Middle frontal gyrus (tissue), 1 donor: ENCODE results near the gene ZNF518B.
"Not testable (repeated sequence)": the region's sequence is repeated elsewhere in the genome, so short reads cannot be mapped to it uniquely, and the experiment has no call there.

ENCODE experiments used
- DNase-seq: peaks from one replicate; pipeline ENCODE4 v3.0.0-alpha.2; 2015; ENCODE audit warnings: low spot score; ENCODE audit errors: extremely low spot score

Gene ZNF518B

DNA sequence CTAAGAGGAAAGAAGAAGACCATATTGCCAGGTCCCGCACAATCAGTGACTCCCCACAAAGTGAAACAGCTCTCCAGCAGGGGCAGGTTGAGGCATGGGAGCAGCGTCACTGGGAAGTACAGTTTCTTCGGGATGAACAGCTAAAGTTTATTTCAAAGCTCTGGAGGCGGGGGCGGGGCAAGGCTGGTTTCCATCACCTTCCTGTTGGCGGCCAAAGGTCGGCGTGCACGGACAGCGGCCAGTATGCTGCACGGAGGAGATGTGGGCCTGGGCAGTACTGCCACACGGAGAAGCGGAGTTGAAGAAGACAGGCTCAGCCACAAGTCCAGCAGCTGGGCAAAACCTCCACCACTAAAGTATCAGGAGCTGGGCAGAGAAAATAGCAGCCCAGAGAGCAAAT, 951 bp upstream of the ZNF518B start:
- DNase-seq: no peak

- no peak for DNase-seq
Observed at GRCh38 chr4:10456595-10457254, 501 bp downstream of the ZNF518B start.

DNA sequence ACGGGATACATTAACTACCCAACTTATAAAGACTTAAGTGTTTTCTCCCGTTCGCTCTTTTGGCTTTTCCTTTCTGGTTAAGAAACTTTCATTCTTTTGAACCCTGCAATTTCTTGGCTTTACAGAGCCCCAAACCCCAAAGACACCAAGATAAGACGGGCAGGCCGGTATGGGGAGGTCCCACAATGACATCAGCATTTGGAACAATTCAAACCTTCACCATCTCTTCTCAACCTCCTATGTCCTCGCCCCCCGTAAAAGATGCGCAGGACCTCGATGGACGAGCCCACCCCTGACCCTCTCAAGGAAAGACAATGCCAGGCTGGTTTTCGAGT, 999 bp downstream of the ZNF518B start:
- DNase-seq: no peak

DNA sequence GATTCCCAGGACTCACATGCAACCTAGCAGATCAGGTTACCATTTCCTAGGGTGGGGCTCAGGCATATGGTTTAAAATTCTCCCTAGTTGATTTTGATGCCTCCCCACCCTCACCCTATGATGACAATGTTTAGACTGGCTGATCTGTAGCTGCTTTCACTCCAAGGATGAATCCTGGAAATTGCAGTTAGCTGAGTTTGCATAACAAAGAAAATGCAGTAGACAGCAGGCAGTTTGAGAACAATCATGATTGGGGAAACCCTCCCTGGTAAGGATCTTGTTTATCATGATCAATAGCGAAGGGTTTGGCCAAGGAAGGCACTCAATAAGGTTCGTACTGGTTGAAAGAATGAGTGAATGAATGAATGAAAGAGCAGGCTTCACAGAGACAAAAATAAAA, 2.1 kb downstream of the ZNF518B start:
- no peak for DNase-seq

GRCh38 chr4:10454726-10455125, 2.5 kb downstream of the ZNF518B start:
- no peak for DNase-seq

DNA sequence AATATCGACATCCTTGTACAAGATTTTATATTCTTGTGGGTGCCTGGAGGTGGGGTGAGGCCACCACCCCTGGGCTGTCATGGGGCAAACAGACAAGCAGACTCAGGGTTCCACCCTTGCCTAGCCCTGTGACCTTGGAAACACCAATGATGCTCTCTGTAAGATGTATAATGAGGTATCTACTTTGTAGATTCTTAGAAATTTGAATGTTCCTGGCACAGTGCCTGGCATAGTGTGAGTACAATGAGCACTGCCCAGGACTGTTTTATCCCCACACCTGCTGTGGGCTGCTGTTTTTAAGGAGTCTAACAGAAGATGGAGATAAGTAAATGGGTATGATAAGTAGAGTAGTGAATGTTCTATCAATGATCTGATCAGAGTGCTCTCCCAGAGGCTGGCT, 3.1 kb downstream of the ZNF518B start:
- DNase-seq: no peak

GRCh38 chr4:10448991-10449390, 8.2 kb downstream of the ZNF518B start:
- no peak for DNase-seq

DNA sequence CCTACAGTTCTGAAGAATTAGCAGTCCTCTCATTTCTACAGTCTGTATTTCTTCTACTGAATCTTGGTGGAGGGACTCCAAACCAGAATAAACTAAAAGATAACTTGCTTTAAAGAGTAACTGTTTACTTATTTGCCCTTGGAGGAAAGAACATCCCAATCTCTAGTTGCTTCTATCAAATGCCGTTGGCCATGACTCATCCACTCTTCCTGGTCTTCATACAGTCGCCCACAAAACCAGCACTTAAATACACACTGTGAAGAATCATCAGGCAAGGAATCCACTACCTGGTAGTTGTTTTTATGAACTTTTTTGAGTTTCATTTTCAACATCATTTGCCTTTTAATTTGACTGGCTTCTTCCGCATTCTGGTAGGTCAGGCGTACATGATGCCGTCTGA, 14.2 kb downstream of the ZNF518B start:
- no peak for DNase-seq

DNA sequence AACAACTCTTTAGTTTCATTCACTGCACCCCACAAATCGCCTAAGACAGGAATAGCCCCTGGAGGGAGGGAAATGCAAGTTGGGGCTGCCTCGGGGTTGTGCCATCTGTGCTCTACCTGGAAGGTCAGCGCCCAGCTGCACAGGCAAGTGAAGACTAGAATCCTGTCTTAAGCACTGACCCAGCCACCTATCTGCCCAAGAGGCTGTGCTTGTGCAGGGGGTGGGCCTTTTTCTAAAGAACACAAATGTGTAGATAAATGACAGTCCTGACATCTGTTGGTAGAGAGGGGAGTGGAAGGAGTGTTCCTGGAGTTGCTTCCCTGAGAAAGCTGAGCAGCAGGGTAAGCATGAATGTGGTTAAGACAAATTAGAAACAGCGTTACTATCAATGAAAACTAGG, 15.7 kb downstream of the ZNF518B start:
- DNase-seq: no peak

GRCh38 chr4:10438924-10439323, 18.3 kb downstream of the ZNF518B start:
- DNase-seq: no peak

DNA sequence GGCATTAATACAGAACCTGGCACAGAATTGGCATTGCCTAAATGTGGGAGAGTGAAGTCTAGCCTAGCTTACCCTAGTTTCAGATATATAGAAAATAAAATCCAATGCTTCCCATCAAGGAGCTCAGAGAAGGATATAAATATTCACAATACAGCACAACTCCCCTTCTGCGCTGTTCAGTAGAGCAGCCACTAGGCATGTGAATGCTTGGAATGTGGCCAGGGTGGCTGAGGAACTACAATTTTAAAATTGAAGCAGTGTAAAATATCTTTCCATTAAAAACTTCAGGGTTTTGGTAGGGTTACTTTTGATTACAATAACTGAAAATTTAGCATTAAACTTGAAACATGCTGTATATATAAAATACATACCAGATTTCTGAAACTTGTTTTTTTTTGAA, 19.5 kb downstream of the ZNF518B start:
- DNase-seq: no peak

- not testable (repeated sequence) for DNase-seq
Observed at GRCh38 chr4:10427680-10428079, 29.5 kb downstream of the ZNF518B start.

DNA sequence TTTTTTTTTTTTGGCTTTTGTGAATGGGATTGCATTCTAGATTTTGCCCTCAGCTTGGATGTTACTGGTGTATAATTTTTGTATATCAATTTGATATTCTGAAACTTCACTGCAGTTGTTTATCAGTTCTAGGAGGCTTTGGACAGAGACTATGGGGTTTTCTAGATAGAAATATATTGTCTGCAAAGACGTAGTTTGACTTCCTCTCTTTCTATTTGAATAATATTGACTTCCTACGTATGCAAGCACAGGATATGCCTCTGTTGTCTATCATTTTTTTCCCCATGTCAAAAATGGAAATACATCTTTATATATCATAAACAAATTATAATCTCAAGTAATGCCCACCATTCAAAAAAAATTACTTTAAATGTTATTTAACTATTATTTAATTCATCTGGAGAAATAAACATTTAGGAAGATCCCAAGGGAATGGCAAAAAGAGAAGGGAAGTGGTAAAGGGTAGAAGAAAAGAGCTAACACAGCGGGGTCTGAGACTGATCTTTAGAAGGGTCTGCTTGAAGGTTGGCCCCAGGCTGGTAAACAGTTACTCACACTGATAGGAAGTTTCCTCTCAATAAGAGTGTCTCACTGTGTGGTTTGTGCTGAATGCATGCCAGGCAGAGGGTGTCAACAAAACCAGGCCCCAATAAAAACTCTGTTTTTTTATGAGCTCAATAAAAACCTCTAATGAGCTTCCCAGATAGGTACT, 35.7 kb downstream of the ZNF518B start:
- no peak for DNase-seq

GRCh38 chr4:10417740-10418139, 39.5 kb downstream of the ZNF518B start:
- no peak for DNase-seq

DNA sequence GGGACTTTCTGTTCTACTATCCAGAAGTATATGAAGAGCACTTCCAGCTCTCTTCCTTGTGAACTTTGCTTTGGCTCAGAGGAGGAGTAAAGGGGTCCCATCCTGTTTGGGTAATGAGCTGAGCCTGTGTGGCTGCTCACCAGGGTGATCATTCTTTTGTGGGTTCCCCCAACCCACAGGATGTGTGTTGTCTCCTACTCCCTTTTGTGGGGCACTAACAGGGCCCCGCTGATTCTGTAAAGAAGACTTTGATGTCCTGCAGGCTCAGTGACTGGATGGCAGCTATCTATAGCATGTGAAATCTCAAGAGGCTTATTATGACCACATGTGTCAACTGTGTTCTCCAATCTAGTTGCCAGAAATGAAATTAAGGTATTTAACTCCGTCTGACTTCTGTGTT, 40.8 kb downstream of the ZNF518B start:
- no peak for DNase-seq

DNA sequence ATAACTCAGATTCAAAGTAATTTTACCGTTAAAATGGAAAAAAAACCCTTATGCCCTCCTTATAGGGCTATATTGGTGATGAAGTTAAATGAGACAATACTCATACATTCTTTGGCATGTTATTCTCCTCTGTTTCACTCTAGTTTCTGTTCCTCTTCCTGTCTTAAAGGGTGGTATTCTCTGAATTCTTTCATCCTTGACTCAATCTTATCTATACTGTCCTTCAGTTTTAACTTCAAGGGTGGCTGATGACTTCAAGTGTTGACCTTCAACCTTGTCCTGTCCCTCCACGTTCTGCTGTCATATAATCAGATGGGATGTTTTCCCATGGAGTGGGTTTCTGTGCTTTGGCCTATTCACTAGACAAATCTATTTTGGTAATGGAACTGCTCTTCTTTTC, 44.0 kb downstream of the ZNF518B start:
- no peak for DNase-seq

- no peak for DNase-seq
Observed at GRCh38 chr4:10405672-10406071, 51.6 kb downstream of the ZNF518B start.

GRCh38 chr4:10403633-10404445, 53.4 kb downstream of the ZNF518B start:
- no peak for DNase-seq

GRCh38 chr4:10395971-10396580, 61.1 kb downstream of the ZNF518B start:
- DNase-seq: no peak
